ENCODE measurements around the gene PPIF. TPM values are rescaled to one million over a fixed set of nuclear protein-coding genes. Genes with fewer than 3 reads are reported as not detected.
A peak's percentile ranks its signal among the peaks of the same experiment; 100 is the strongest.

Gene PPIF
- total and polyA plus RNA-seq, 2 donors (not counting 1 experiment from before 2014, with no cell fraction given) = 50.4 to 100 TPM

GRCh38 chr10:79319115-79319771 lies 28.0 kb upstream of the PPIF start:
- WGBS (ENCODE audit: insufficient coverage) = 89% methylated on average over 10 of the region's 11 CpGs
- intact Hi-C loops (cut with micrococcal nuclease) = no loop called here
- H3K4me2 ChIP-seq (replicated peaks; ENCODE audit: low read depth, low read length, poor library complexity, severe bottlenecking) = no peak overlapping the region
- H3K9ac ChIP-seq (ENCODE audit: low read length) = no peak overlapping the region
- H3K4me3 ChIP-seq (ENCODE audit: control extremely low read depth in 1 of 5, extremely low read depth in 1 of 5, insufficient read depth in 1 of 5, low read depth in 2 of 5, low read length in 4 of 5) = no peak overlapping the region
- ChIA-PET CTCF (interaction anchor here (2.3 kb wide), 1 partner anchor 12 kb away, joined by 9 read pairs; no protein-coding TSS in a partner anchor), POLR2A (no interaction called here)
- ATAC-seq (ENCODE audit: low read depth) (no peak), DNase-seq (no peak)
- no peak overlapping the region for H3K4me3 Mint-ChIP-seq
- TF ChIP-seq CTCF (IDR thresholded peaks at IDR 0.05) = no peak
- TF ChIP-seq EZH2 (IDR thresholded peaks at IDR 0.05; ENCODE audit: borderline replicate concordance, insufficient read depth, low read depth, low read length, poor library complexity, severe bottlenecking) = no peak
- H3K9me3 Mint-ChIP-seq (ENCODE audit: insufficient read depth) = peaks cover 3% of the 10 kb centered on the region
- no peaks in the 10 kb centered on the region for H3K27me3 Mint-ChIP-seq
- no peaks in the 10 kb centered on the region for H3K79me2 ChIP-seq (ENCODE audit: control insufficient read depth, insufficient read depth, low read length)
- H4K20me1 ChIP-seq (ENCODE audit: control insufficient read depth, insufficient read depth, low read length, poor library complexity, severe bottlenecking) = no peaks in the 10 kb centered on the region
- peaks cover 51% of the 10 kb centered on the region for H3K4me1 Mint-ChIP-seq
- no peak overlapping the region for H3K27ac ChIP-seq (ENCODE audit: low read length in 2 of 2)
- peaks cover 32 to 43% of the 10 kb centered on the region in 2 donors for H3K4me1 ChIP-seq (ENCODE audit: control insufficient read depth in 2 of 2, insufficient read depth in 2 of 2, low read length in 2 of 2)
- H3K36me3 ChIP-seq (replicated peaks in 1 of 2; ENCODE audit: control extremely low read depth in 1 of 2, control insufficient read depth in 1 of 2, extremely low read depth in 1 of 2, insufficient read depth in 2 of 2, low read length in 1 of 2) = no peaks in the 10 kb centered on the region
- H3K9me3 ChIP-seq (ENCODE audit: control extremely low read depth in 1 of 3, control insufficient read depth in 2 of 3, insufficient read depth in 1 of 3, low read length in 2 of 3) = no peaks in the 10 kb centered on the region
- peak overlapping the region; percentile 50 for H3K27ac Mint-ChIP-seq
- H3K27me3 ChIP-seq (replicated peaks in 1 of 4; ENCODE audit: control extremely low read depth in 1 of 4, control insufficient read depth in 3 of 4, insufficient read depth in 4 of 4, low read length in 3 of 4) = no peaks in the 10 kb centered on the region
- H2AFZ ChIP-seq (ENCODE audit: insufficient read depth, low read depth, low read length, poor library complexity, severe bottlenecking) = no peak overlapping the region

- no peak overlapping the region for H3K4me3 Mint-ChIP-seq
- CTCF ChIA-PET = interaction anchor here (1.0 kb wide), 1 partner anchor 24 kb away, joined by 3 read pairs; no protein-coding TSS in a partner anchor
Measured at GRCh38 chr10:79320316-79320715, 27.0 kb upstream of the PPIF start.

More at GRCh38 chr10:79320316-79320715, 27.0 kb upstream of the PPIF start:
- H3K36me3 ChIP-seq (replicated peaks in 1 of 2; ENCODE audit: control extremely low read depth in 1 of 2, control insufficient read depth in 1 of 2, extremely low read depth in 1 of 2, insufficient read depth in 2 of 2, low read length in 1 of 2) = no peaks in the 10 kb centered on the region
- H4K20me1 ChIP-seq (ENCODE audit: control insufficient read depth, insufficient read depth, low read length, poor library complexity, severe bottlenecking) = no peaks in the 10 kb centered on the region
- H3K79me2 ChIP-seq (ENCODE audit: control insufficient read depth, insufficient read depth, low read length) = no peaks in the 10 kb centered on the region
- TF ChIP-seq EZH2 (IDR thresholded peaks at IDR 0.05; ENCODE audit: borderline replicate concordance, insufficient read depth, low read depth, low read length, poor library complexity, severe bottlenecking) (no peak), CTCF (IDR thresholded peaks at IDR 0.05) (no peak)
- peaks cover 32 to 44% of the 10 kb centered on the region in 2 donors for H3K4me1 ChIP-seq (ENCODE audit: control insufficient read depth in 2 of 2, insufficient read depth in 2 of 2, low read length in 2 of 2)
- DNase-seq = no peak
- ATAC-seq (ENCODE audit: low read depth) = no peak
- no peaks in the 10 kb centered on the region for H3K9me3 ChIP-seq (ENCODE audit: control extremely low read depth in 1 of 3, control insufficient read depth in 2 of 3, insufficient read depth in 1 of 3, low read length in 2 of 3)
- POLR2A ChIA-PET = no interaction called here
- H2AFZ ChIP-seq (ENCODE audit: insufficient read depth, low read depth, low read length, poor library complexity, severe bottlenecking) = no peak overlapping the region
- H3K27ac ChIP-seq (ENCODE audit: low read length in 2 of 2) = no peak overlapping the region
- Mint-ChIP-seq H3K9me3 (ENCODE audit: insufficient read depth) (peaks cover 3% of the 10 kb centered on the region), H3K4me1 (peaks cover 54% of the 10 kb centered on the region), H3K27ac (no peak overlapping the region), H3K27me3 (no peaks in the 10 kb centered on the region)
- H3K9ac ChIP-seq (ENCODE audit: low read length) = no peak overlapping the region
- H3K4me2 ChIP-seq (replicated peaks; ENCODE audit: low read depth, low read length, poor library complexity, severe bottlenecking) = no peak overlapping the region
- H3K27me3 ChIP-seq (replicated peaks in 1 of 4; ENCODE audit: control extremely low read depth in 1 of 4, control insufficient read depth in 3 of 4, insufficient read depth in 4 of 4, low read length in 3 of 4) = no peaks in the 10 kb centered on the region
- no peak overlapping the region for H3K4me3 ChIP-seq (ENCODE audit: control extremely low read depth in 1 of 5, extremely low read depth in 1 of 5, insufficient read depth in 1 of 5, low read depth in 2 of 5, low read length in 4 of 5)
- intact Hi-C loops (cut with micrococcal nuclease) = no loop called here
- WGBS (ENCODE audit: insufficient coverage) = 100% methylated on average over 2 of the region's 2 CpGs
